ENCODE measurements around the gene CLTCL1.

CLTCL1 gene

DNA sequence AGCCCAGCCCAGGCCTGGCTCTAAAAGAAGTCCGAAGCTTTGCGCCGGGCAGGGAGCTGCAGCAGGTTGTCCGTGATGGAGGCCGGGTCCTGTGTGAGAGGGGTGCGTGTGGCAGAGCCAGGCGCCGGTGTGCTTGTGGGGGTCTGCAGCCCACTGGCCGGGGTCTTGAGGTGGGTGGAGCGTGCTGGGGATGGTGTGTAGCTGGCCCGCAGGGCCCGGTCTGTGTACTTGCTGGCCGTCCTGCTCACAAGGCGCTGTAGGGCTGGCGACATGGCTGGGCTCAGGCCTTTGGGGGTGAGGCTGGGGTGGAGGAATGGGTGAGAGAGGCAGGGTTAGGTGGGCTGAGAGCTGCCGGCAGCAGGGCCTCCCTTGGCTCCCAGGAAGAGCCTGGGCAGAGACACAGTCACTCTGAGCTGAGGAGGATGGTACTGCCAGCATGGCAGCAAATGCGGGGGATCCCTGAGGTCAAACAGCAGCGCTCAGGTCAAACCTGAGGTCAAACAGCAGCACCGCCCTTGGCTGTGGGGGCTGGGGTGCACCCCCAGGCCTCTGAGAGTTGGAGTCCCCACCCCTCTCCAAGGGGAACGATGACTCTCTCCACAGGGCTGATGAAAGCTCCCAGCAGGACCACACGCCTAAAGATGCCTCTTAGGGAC lies 157.2 kb downstream of the CLTCL1 start:
- no peak for DNase-seq (ENCODE audit: low read depth in 2 of 2)
- TF ChIP-seq, protein P1, sequence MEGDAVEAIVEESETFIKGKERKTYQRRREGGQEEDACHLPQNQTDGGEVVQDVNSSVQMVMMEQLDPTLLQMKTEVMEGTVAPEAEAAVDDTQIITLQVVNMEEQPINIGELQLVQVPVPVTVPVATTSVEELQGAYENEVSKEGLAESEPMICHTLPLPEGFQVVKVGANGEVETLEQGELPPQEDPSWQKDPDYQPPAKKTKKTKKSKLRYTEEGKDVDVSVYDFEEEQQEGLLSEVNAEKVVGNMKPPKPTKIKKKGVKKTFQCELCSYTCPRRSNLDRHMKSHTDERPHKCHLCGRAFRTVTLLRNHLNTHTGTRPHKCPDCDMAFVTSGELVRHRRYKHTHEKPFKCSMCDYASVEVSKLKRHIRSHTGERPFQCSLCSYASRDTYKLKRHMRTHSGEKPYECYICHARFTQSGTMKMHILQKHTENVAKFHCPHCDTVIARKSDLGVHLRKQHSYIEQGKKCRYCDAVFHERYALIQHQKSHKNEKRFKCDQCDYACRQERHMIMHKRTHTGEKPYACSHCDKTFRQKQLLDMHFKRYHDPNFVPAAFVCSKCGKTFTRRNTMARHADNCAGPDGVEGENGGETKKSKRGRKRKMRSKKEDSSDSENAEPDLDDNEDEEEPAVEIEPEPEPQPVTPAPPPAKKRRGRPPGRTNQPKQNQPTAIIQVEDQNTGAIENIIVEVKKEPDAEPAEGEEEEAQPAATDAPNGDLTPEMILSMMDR (IDR thresholded peaks at IDR 0.05; ENCODE audit: low read depth, low read length), result no peak
- H3K4me3 ChIP-seq (replicated peaks in 1 of 2; ENCODE audit: low read depth in 2 of 2, low read length in 2 of 2), result no peak overlapping the region

DNA sequence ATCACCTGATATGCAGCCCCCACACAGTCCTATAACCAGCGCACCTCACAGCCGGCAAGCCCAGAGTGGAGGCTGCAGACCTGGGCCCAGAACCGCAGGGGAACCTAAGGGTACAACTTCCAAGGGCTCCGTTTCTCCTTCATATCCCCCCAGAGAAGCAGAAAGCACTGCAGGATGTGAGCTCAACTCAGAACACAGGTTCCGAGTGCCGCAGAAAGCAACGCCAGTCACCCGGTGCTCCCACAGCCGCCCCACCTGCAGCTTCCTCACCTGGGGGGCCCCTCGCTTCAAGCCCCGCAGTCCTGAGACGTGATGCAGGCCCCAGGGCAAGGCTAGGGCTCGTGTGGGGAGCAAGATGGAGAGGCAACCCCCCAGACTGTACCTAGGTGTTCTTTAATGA lies 158.0 kb downstream of the CLTCL1 start:
- TF ChIP-seq, protein P1 (IDR thresholded peaks at IDR 0.05; ENCODE audit: low read depth, low read length), result no peak
- no peak for DNase-seq (ENCODE audit: low read depth in 2 of 2)
- no peak overlapping the region for H3K4me3 ChIP-seq (replicated peaks in 1 of 2; ENCODE audit: low read depth in 2 of 2, low read length in 2 of 2)

DNA sequence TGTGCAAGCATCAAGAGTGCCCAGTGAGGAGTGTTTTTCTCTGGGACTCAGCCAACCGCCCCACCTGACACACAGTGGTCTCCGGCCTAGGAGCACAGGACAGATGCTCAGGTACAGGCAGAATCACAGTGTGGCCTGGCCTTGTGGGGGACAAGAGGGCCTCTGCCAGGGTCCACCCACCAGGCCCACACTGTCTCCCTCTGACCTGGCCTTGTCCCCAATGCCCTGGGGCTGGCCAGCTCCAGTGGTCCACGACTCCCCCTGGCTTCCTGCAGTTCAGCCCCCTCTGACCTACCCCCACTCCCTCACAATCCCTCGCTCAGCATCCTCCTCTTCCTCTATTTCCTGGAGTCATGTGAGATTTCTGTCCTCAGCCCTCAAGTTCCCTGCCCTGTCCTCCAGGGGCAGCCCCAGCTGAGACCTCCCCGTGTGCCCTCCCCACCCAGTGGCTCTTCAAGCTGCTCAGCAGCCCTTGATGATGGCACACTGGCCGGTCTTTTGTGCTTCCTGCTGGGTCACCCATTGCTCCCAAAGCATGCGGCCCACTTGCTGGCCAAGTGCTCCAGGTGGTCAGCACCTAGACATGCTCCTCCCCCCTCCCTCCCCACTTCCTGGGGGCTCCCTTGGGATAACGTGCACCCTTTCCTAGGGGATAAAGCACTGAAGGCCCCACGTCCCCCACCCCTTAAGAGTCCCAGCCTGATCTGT lies 158.7 kb downstream of the CLTCL1 start:
- H3K4me3 ChIP-seq (replicated peaks in 1 of 2; ENCODE audit: low read depth in 2 of 2, low read length in 2 of 2), result no peak overlapping the region
- TF ChIP-seq, protein P1 (IDR thresholded peaks at IDR 0.05; ENCODE audit: low read depth, low read length), result no peak
- DNase-seq (ENCODE audit: low read depth in 2 of 2), result no peak

DNA sequence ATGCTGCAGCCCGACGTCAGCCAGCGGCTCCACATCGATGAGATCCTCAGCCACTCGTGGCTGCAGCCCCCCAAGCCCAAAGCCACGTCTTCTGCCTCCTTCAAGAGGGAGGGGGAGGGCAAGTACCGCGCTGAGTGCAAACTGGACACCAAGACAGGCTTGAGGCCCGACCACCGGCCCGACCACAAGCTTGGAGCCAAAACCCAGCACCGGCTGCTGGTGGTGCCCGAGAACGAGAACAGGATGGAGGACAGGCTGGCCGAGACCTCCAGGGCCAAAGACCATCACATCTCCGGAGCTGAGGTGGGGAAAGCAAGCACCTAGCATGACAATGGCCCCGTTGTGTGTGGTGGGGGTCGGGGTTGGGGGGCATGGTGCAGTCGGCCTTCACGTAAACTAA lies 159.4 kb downstream of the CLTCL1 start:
- DNase-seq (ENCODE audit: low read depth in 2 of 2), result no peak
- TF ChIP-seq, protein P1 (IDR thresholded peaks at IDR 0.05; ENCODE audit: low read depth, low read length), result no peak
- H3K4me3 ChIP-seq (replicated peaks in 1 of 2; ENCODE audit: low read depth in 2 of 2, low read length in 2 of 2), result no peak overlapping the region

DNA sequence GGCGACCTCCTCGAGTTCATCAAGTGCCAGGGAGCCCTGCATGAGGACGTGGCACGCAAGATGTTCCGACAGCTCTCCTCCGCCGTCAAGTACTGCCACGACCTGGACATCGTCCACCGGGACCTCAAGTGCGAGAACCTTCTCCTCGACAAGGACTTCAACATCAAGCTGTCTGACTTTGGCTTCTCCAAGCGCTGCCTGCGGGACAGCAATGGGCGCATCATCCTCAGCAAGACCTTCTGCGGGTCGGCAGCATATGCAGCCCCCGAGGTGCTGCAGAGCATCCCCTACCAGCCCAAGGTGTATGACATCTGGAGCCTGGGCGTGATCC lies 159.9 kb downstream of the CLTCL1 start:
- no peak for DNase-seq (ENCODE audit: low read depth in 2 of 2)
- TF ChIP-seq, protein P1 (IDR thresholded peaks at IDR 0.05; ENCODE audit: low read depth, low read length), result no peak
- no peak overlapping the region for H3K4me3 ChIP-seq (replicated peaks in 1 of 2; ENCODE audit: low read depth in 2 of 2, low read length in 2 of 2)

DNA sequence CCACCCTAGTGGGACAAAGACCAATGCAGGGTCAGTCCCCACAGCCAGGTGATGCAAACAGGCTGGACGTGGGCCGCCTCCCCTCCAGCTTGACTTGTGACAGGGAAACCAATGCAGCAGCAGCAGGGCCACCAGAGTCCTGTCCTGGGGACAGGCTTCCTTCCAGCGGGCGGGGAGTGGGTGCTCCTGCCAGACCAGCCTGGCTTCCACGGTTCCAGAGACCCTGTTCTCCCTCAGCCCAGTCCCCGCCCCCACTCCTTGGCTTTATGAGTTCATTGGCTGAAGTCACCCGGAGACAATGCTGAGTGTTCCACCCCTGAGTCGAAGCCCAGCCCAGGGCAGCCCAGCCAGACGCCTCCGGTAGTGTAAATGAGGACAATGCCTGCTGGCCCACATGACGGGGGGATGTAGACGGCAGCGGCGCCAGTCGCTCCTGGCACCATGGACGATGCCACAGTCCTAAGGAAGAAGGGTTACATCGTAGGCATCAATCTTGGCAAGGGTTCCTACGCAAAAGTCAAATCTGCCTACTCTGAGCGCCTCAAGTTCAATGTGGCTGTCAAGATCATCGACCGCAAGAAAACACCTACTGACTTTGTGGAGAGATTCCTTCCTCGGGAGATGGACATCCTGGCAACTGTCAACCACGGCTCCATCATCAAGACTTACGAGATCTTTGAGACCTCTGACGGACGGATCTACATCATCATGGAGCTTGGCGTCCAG lies 160.4 kb downstream of the CLTCL1 start, which contains the start of gene TSSK2:
TSS of gene TSSK2 (plus strand) at position 350 of the 726 bp plus-strand sequence. CDS start at position 442, 92 bp downstream.
- H3K4me3 ChIP-seq (replicated peaks in 1 of 2; ENCODE audit: low read depth in 2 of 2, low read length in 2 of 2), result no peak within 1 kb of the TSS
- DNase-seq (ENCODE audit: low read depth in 2 of 2), result no peak
- TF ChIP-seq, protein P1 (IDR thresholded peaks at IDR 0.05; ENCODE audit: low read depth, low read length), result no peak

Data from cardiac fibroblast (primary cell).